Measurements from ENCODE around the gene KAT2B. TPM values are rescaled to one million over a fixed set of nuclear protein-coding genes. Genes with fewer than 3 reads are reported as not detected.

The KAT2B gene
- total and polyA plus RNA-seq, 2 of the 8 experiments (the other 6 are each of a cell fraction or from before 2014, with no cell fraction given) = 0.24 to 0.91 TPM

- TF ChIP-seq CHD7 (IDR thresholded peaks at IDR 0.05; ENCODE audit: insufficient replicate concordance, low read length) (no peak), EP300 (IDR thresholded peaks at IDR 0.05; ENCODE audit: borderline replicate concordance in 1 of 2, low read depth in 2 of 2, low read length in 2 of 2) (no peak), TBP (IDR thresholded peaks at IDR 0.05; ENCODE audit: low read depth, low read length) (no peak), JUN (IDR thresholded peaks at IDR 0.05; ENCODE audit: low read depth, low read length) (no peak), HDAC2 (IDR thresholded peaks at IDR 0.05; ENCODE audit: borderline replicate concordance in 1 of 2, low read depth in 2 of 2, low read length in 2 of 2) (no peak), RBBP5 (IDR thresholded peaks at IDR 0.05; ENCODE audit: borderline replicate concordance, low read depth, low read length) (no peak), GABPA (IDR thresholded peaks at IDR 0.05; ENCODE audit: borderline replicate concordance, insufficient read depth, low read length) (no peak), ATF3 (IDR thresholded peaks at IDR 0.05; ENCODE audit: insufficient read depth, low read depth, low read length) (no peak), CTBP2 (IDR thresholded peaks at IDR 0.05; ENCODE audit: borderline replicate concordance, insufficient read depth, insufficient read length, low read length) (no peak), RNF2 (IDR thresholded peaks at IDR 0.05; ENCODE audit: borderline replicate concordance, low read depth, low read length, missing control alignments, poor library complexity, severe bottlenecking) (no peak)
These were observed 831 bp upstream of the KAT2B start (continued) for GRCh38 chr3:20039466-20039764.
